Stimulated activated CD4-positive, alpha-beta T cell treated with anti-CD3 and anti-CD28 coated beads, Interleukin-12 subunit alpha, Interleukin-12 subunit beta, amount 100 ng/mL, for 48 hours (primary cell): Measurements from ENCODE around the gene ZNF365.
A peak's percentile ranks its signal among the peaks of the same experiment; 100 is the strongest.
"Not testable (repeated sequence)": the region's sequence is repeated elsewhere in the genome, so short reads cannot be mapped to it uniquely, and the experiment has no call there.

ENCODE experiments used
- DNase-seq, 3 donors: peaks; one replicate each; pipeline ENCODE4 v3.0.0-alpha.2; 2020; ENCODE audit warnings: low read depth in 2 of 3, low spot score in 1 of 3

ZNF365 gene

GRCh38 chr10:62377026-62377415, 2.9 kb downstream of the ZNF365 start:
- DNase-seq: no peak

- no peak for DNase-seq
Measured at GRCh38 chr10:62377966-62378365, 3.8 kb downstream of the ZNF365 start.

GRCh38 chr10:62378877-62379276, 4.7 kb downstream of the ZNF365 start:
- not testable (repeated sequence) for DNase-seq

- DNase-seq: no peak
Measured at GRCh38 chr10:62379394-62379793, 5.2 kb downstream of the ZNF365 start.

- no peak for DNase-seq
Measured at GRCh38 chr10:62380016-62380415, 5.8 kb downstream of the ZNF365 start.

- no peak for DNase-seq
Measured at GRCh38 chr10:62381385-62382102, 7.4 kb downstream of the ZNF365 start.

GRCh38 chr10:62382831-62383230, 8.7 kb downstream of the ZNF365 start:
- DNase-seq: no peak

- peak; percentile 16 to 27 (median 27) for DNase-seq
Measured at GRCh38 chr10:62384057-62384446, 9.9 kb downstream of the ZNF365 start.

GRCh38 chr10:62384447-62385081, 10.4 kb downstream of the ZNF365 start:
- DNase-seq: no peak

- DNase-seq: no peak
Measured at GRCh38 chr10:62386356-62387320, 12.5 kb downstream of the ZNF365 start.

GRCh38 chr10:62388328-62388727, 14.2 kb downstream of the ZNF365 start:
- DNase-seq: no peak

- DNase-seq: no peak
Measured at GRCh38 chr10:62390497-62391176, 16.5 kb downstream of the ZNF365 start.

- DNase-seq: no peak
Measured at GRCh38 chr10:62393237-62393636, 19.1 kb downstream of the ZNF365 start.

GRCh38 chr10:62394556-62395018, 20.4 kb downstream of the ZNF365 start:
- DNase-seq: no peak

GRCh38 chr10:62395892-62396291, 21.7 kb downstream of the ZNF365 start:
- no peak for DNase-seq

- no peak for DNase-seq
Measured at GRCh38 chr10:62396864-62397263, 22.7 kb downstream of the ZNF365 start.

GRCh38 chr10:62399211-62399610, 25.0 kb downstream of the ZNF365 start:
- no peak for DNase-seq

- DNase-seq: no peak
Measured at GRCh38 chr10:62402508-62402907, 28.3 kb downstream of the ZNF365 start.

GRCh38 chr10:62410528-62410927, 36.4 kb downstream of the ZNF365 start:
- not testable (repeated sequence) for DNase-seq

GRCh38 chr10:62410934-62411333, 36.8 kb downstream of the ZNF365 start:
- not testable (repeated sequence) for DNase-seq

- DNase-seq: no peak
Measured at GRCh38 chr10:62413048-62413447, 38.9 kb downstream of the ZNF365 start.
